ENCODE measurements around the gene KCNC4. TPM values are rescaled to one million over a fixed set of nuclear protein-coding genes. Genes with fewer than 3 reads are reported as not detected.
A peak's percentile ranks its signal among the peaks of the same experiment; 100 is the strongest.

KCNC4 gene
- total RNA-seq, 1 donor from 2014 or later = 5.9 TPM

GRCh38 chr1:110250749-110251148 is 40.6 kb downstream of the KCNC4 start:
- Mint-ChIP-seq H3K27ac (ENCODE audit: unreplicated experiment) (no peak overlapping the region), H3K27me3 (ENCODE audit: low read depth) (peaks cover 5% of the 10 kb centered on the region), H3K9me3 (no peaks in the 10 kb centered on the region), H3K36me3 (ENCODE audit: low read depth) (no peaks in the 10 kb centered on the region), H3K4me1 (peaks cover 8% of the 10 kb centered on the region), H3K4me3 (no peak overlapping the region)
- no peak for TF ChIP-seq CTCF (conservative IDR thresholded peaks at IDR 0.05)
- DNase-seq (ENCODE audit: low read depth, low spot score) = no peak

- Mint-ChIP-seq H3K27me3 (ENCODE audit: low read depth) (no peaks in the 10 kb centered on the region), H3K27ac (ENCODE audit: unreplicated experiment) (no peak overlapping the region), H3K4me1 (peaks cover 11% of the 10 kb centered on the region), H3K9me3 (no peaks in the 10 kb centered on the region), H3K36me3 (ENCODE audit: low read depth) (no peaks in the 10 kb centered on the region), H3K4me3 (no peak overlapping the region)
- DNase-seq (ENCODE audit: low read depth, low spot score) = no peak
- no peak for TF ChIP-seq CTCF (conservative IDR thresholded peaks at IDR 0.05)
Observed at GRCh38 chr1:110253213-110253612, 43.1 kb downstream of the KCNC4 start.

GRCh38 chr1:110254604-110255391 is 44.7 kb downstream of the KCNC4 start:
- no peak for TF ChIP-seq CTCF (conservative IDR thresholded peaks at IDR 0.05)
- Mint-ChIP-seq H3K4me1 (peaks cover 11% of the 10 kb centered on the region), H3K36me3 (ENCODE audit: low read depth) (no peaks in the 10 kb centered on the region), H3K27me3 (ENCODE audit: low read depth) (peaks cover under 1% of the 10 kb centered on the region), H3K4me3 (no peak overlapping the region), H3K27ac (ENCODE audit: unreplicated experiment) (no peak overlapping the region), H3K9me3 (no peaks in the 10 kb centered on the region)
- no peak for DNase-seq (ENCODE audit: low read depth, low spot score)

- H3K27me3 Mint-ChIP-seq (ENCODE audit: low read depth) = peaks cover 4% of the 10 kb centered on the region
- H3K36me3 Mint-ChIP-seq (ENCODE audit: low read depth) = no peaks in the 10 kb centered on the region
- TF ChIP-seq CTCF (conservative IDR thresholded peaks at IDR 0.05) = no peak
- H3K4me1 Mint-ChIP-seq = peaks cover 11% of the 10 kb centered on the region
- no peak overlapping the region for H3K4me3 Mint-ChIP-seq
- H3K9me3 Mint-ChIP-seq = no peaks in the 10 kb centered on the region
- peak overlapping the region; percentile 22 for H3K27ac Mint-ChIP-seq (ENCODE audit: unreplicated experiment)
- DNase-seq (ENCODE audit: low read depth, low spot score) = no peak
Observed at GRCh38 chr1:110255392-110255787, 45.3 kb downstream of the KCNC4 start.

GRCh38 chr1:110258734-110259133 is 48.6 kb downstream of the KCNC4 start:
- Mint-ChIP-seq H3K27ac (ENCODE audit: unreplicated experiment) (no peak overlapping the region), H3K36me3 (ENCODE audit: low read depth) (no peaks in the 10 kb centered on the region), H3K4me1 (peaks cover 11% of the 10 kb centered on the region), H3K9me3 (no peaks in the 10 kb centered on the region), H3K4me3 (no peak overlapping the region), H3K27me3 (ENCODE audit: low read depth) (peaks cover 7% of the 10 kb centered on the region)
- no peak for DNase-seq (ENCODE audit: low read depth, low spot score)
- TF ChIP-seq CTCF (conservative IDR thresholded peaks at IDR 0.05) = no peak

Data from neural crest cell (in vitro differentiated cells).